Measurements from ENCODE around the gene MAJIN. TPM values are rescaled to one million over a fixed set of nuclear protein-coding genes. Genes with fewer than 3 reads are reported as not detected.

MAJIN gene
- total RNA-seq, 1 donor from 2014 or later = not detected

DNA sequence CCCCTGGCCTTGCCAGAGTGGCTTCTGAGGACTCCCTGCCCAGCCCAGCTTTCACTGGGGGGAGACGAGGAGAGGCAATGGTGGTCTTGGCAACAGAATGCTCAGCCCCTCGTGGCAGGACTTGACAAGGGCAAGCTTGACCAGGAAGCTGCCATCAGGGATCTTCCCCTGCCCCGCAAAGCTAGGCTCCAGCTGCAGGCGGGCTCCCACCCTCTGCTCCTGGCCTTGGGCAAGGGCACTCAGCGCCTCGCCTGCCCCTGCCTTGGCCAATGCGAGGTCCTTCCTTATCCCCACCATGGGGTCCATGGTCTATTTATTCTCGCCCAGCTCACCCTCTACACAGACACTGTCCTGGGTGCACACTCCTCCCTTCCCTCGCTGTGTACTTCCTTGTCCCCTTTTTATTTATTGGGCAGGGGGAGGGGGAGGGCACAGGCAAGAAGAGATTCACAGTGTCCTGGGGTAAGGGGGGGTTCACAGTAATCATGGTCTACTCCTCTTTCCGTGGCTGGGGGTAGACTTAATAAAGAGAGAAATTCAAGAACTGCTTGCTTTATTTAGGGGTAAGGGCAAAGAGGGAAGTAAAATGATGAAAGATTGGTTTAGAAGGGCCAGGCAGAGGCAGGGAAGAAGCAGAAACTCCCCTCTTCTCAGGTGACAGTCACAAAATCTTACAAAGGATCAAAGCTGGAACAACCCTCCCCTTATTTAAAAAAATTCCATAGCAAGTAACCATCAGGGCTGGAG is 37.8 kb downstream of the MAJIN start:
- peaks cover 50 to 53% (median 51%) of the 10 kb centered on the region in 3 donors for H3K36me3 ChIP-seq (ENCODE audit: control insufficient read depth in 3 of 3, insufficient read depth in 3 of 3, low read length in 3 of 3)
- no peak overlapping the region for H3K27ac ChIP-seq (ENCODE audit: low read depth, low read length)
- no peak overlapping the region for H3K9ac ChIP-seq (ENCODE audit: low read depth in 1 of 3, low read length in 3 of 3)
- no peak overlapping the region for H3K4me3 ChIP-seq (ENCODE audit: low read length in 3 of 3)
- no peaks in the 10 kb centered on the region for H3K4me1 ChIP-seq (ENCODE audit: control insufficient read depth in 3 of 3, insufficient read depth in 3 of 3, low read length in 3 of 3)
- H3K9me3 ChIP-seq (ENCODE audit: control insufficient read depth in 3 of 3, low read length in 3 of 3) = no peaks in the 10 kb centered on the region
- H3K27me3 ChIP-seq (ENCODE audit: control insufficient read depth in 3 of 3, insufficient read depth in 3 of 3, low read length in 3 of 3) = no peaks in the 10 kb centered on the region

DNA sequence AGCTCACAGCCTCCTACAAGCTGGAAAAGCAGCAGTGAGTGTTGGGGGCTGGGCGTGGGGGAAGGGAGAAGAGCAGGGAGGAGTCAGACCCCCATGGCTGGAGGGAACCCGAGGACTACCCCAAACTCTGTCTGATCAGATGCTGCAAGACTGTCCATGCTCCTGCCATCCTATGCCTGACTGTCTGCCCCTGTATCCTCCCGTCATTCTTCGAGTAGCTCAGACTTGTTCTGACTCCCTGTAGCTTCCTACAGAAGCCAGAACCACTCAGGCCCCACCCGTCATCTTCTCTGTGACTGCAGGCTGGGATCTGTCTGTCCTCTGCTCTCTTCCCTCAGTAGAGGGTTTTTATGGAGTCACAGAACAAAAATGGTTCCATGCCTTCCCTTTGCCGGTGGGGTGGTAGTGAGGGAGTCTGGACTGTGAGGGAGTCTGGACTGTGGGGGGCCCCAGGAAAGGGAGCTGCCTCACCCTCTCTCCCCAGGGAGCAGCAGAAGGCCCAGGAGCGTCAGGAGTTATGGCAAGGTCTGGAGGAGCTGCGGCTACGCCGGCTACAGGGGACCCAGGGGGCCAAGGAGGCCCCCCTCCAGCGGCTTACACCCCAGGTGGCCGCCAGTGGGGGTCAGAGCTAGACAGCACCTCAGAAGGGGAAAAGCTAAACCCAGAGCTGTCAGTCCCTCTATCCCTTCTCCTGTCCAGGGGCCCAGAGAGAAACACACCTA is 38.5 kb downstream of the MAJIN start:
- H3K9ac ChIP-seq (ENCODE audit: low read depth in 1 of 3, low read length in 3 of 3) = no peak overlapping the region
- peaks cover 51 to 56% (median 53%) of the 10 kb centered on the region in 3 donors for H3K36me3 ChIP-seq (ENCODE audit: control insufficient read depth in 3 of 3, insufficient read depth in 3 of 3, low read length in 3 of 3)
- H3K27ac ChIP-seq (ENCODE audit: low read depth, low read length) = no peak overlapping the region
- H3K4me3 ChIP-seq (ENCODE audit: low read length in 3 of 3) = no peak overlapping the region
- H3K9me3 ChIP-seq (ENCODE audit: control insufficient read depth in 3 of 3, low read length in 3 of 3) = no peaks in the 10 kb centered on the region
- H3K27me3 ChIP-seq (ENCODE audit: control insufficient read depth in 3 of 3, insufficient read depth in 3 of 3, low read length in 3 of 3) = no peaks in the 10 kb centered on the region
- no peaks in the 10 kb centered on the region for H3K4me1 ChIP-seq (ENCODE audit: control insufficient read depth in 3 of 3, insufficient read depth in 3 of 3, low read length in 3 of 3)

- H3K4me1 ChIP-seq (ENCODE audit: control insufficient read depth in 3 of 3, insufficient read depth in 3 of 3, low read length in 3 of 3) = no peaks in the 10 kb centered on the region
- peaks cover 59 to 63% (median 61%) of the 10 kb centered on the region in 3 donors for H3K36me3 ChIP-seq (ENCODE audit: control insufficient read depth in 3 of 3, insufficient read depth in 3 of 3, low read length in 3 of 3)
Observed at GRCh38 chr11:64932324-64932723, 39.6 kb downstream of the MAJIN start.

GRCh38 chr11:64931290-64931689 is 40.6 kb downstream of the MAJIN start:
- Histone ChIP-seq H3K27ac (ENCODE audit: low read depth, low read length) (no peak overlapping the region), H3K4me1 (ENCODE audit: control insufficient read depth in 3 of 3, insufficient read depth in 3 of 3, low read length in 3 of 3) (peaks cover 0 to 2% (median 1%) of the 10 kb centered on the region in 3 donors), H3K9me3 (ENCODE audit: control insufficient read depth in 3 of 3, low read length in 3 of 3) (no peaks in the 10 kb centered on the region), H3K27me3 (ENCODE audit: control insufficient read depth in 3 of 3, insufficient read depth in 3 of 3, low read length in 3 of 3) (no peaks in the 10 kb centered on the region), H3K36me3 (ENCODE audit: control insufficient read depth in 3 of 3, insufficient read depth in 3 of 3, low read length in 3 of 3) (peaks cover 66 to 68% (median 67%) of the 10 kb centered on the region in 3 donors), H3K9ac (ENCODE audit: low read depth in 1 of 3, low read length in 3 of 3) (no peak overlapping the region), H3K4me3 (ENCODE audit: low read length in 3 of 3) (no peak overlapping the region)

More at GRCh38 chr11:64932324-64932723, 39.6 kb downstream of the MAJIN start:
- Histone ChIP-seq H3K4me3 (ENCODE audit: low read length in 3 of 3) (no peak overlapping the region), H3K27ac (ENCODE audit: low read depth, low read length) (no peak overlapping the region), H3K9me3 (ENCODE audit: control insufficient read depth in 3 of 3, low read length in 3 of 3) (no peaks in the 10 kb centered on the region), H3K9ac (ENCODE audit: low read depth in 1 of 3, low read length in 3 of 3) (no peak overlapping the region), H3K27me3 (ENCODE audit: control insufficient read depth in 3 of 3, insufficient read depth in 3 of 3, low read length in 3 of 3) (no peaks in the 10 kb centered on the region)

GRCh38 chr11:64930340-64930739 is 41.6 kb downstream of the MAJIN start:
- Histone ChIP-seq H3K36me3 (ENCODE audit: control insufficient read depth in 3 of 3, insufficient read depth in 3 of 3, low read length in 3 of 3) (peaks cover 65 to 69% (median 68%) of the 10 kb centered on the region in 3 donors), H3K9ac (ENCODE audit: low read depth in 1 of 3, low read length in 3 of 3) (no peak overlapping the region), H3K27ac (ENCODE audit: low read depth, low read length) (no peak overlapping the region), H3K4me1 (ENCODE audit: control insufficient read depth in 3 of 3, insufficient read depth in 3 of 3, low read length in 3 of 3) (peaks cover 8 to 10% (median 9%) of the 10 kb centered on the region in 3 donors), H3K4me3 (ENCODE audit: low read length in 3 of 3) (no peak overlapping the region), H3K9me3 (ENCODE audit: control insufficient read depth in 3 of 3, low read length in 3 of 3) (no peaks in the 10 kb centered on the region), H3K27me3 (ENCODE audit: control insufficient read depth in 3 of 3, insufficient read depth in 3 of 3, low read length in 3 of 3) (no peaks in the 10 kb centered on the region)

DNA sequence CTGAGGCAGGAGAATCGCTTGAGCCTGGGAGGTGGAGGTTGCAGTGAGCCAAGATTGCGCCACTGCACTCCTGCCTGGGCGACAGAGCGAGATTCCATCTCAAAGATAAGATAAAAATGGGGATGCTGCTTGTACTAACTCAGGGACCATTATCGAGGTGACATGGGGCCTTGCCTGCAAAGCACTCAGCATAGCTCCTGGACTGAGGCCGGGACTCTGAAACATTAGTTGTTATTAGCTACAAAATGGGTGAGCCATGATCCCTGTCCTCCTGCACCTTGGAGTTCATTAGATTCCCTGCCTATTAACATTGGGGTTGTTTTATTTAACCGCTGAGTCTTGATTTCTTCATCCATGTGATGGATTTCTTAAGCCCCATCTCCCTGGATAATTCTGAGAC is 42.3 kb downstream of the MAJIN start:
- H3K9me3 ChIP-seq (ENCODE audit: control insufficient read depth in 3 of 3, low read length in 3 of 3) = no peaks in the 10 kb centered on the region
- H3K4me1 ChIP-seq (ENCODE audit: control insufficient read depth in 3 of 3, insufficient read depth in 3 of 3, low read length in 3 of 3) = peaks cover 12 to 15% (median 13%) of the 10 kb centered on the region in 3 donors
- H3K9ac ChIP-seq (ENCODE audit: low read depth in 1 of 3, low read length in 3 of 3) = no peak overlapping the region
- H3K36me3 ChIP-seq (ENCODE audit: control insufficient read depth in 3 of 3, insufficient read depth in 3 of 3, low read length in 3 of 3) = peaks cover 61 to 69% (median 68%) of the 10 kb centered on the region in 3 donors
- no peak overlapping the region for H3K4me3 ChIP-seq (ENCODE audit: low read length in 3 of 3)
- H3K27ac ChIP-seq (ENCODE audit: low read depth, low read length) = no peak overlapping the region
- no peaks in the 10 kb centered on the region for H3K27me3 ChIP-seq (ENCODE audit: control insufficient read depth in 3 of 3, insufficient read depth in 3 of 3, low read length in 3 of 3)

GRCh38 chr11:64928957-64929356 is 43.0 kb downstream of the MAJIN start:
- H3K9me3 ChIP-seq (ENCODE audit: control insufficient read depth in 3 of 3, low read length in 3 of 3) = no peaks in the 10 kb centered on the region
- no peak overlapping the region for H3K9ac ChIP-seq (ENCODE audit: low read depth in 1 of 3, low read length in 3 of 3)
- peaks cover 13 to 15% (median 15%) of the 10 kb centered on the region in 3 donors for H3K4me1 ChIP-seq (ENCODE audit: control insufficient read depth in 3 of 3, insufficient read depth in 3 of 3, low read length in 3 of 3)
- no peak overlapping the region for H3K27ac ChIP-seq (ENCODE audit: low read depth, low read length)
- H3K36me3 ChIP-seq (ENCODE audit: control insufficient read depth in 3 of 3, insufficient read depth in 3 of 3, low read length in 3 of 3) = peaks cover 58 to 65% (median 64%) of the 10 kb centered on the region in 3 donors
- H3K4me3 ChIP-seq (ENCODE audit: low read length in 3 of 3) = no peak overlapping the region
- H3K27me3 ChIP-seq (ENCODE audit: control insufficient read depth in 3 of 3, insufficient read depth in 3 of 3, low read length in 3 of 3) = no peaks in the 10 kb centered on the region

- Histone ChIP-seq H3K9me3 (ENCODE audit: control insufficient read depth in 3 of 3, low read length in 3 of 3) (no peaks in the 10 kb centered on the region), H3K4me3 (ENCODE audit: low read length in 3 of 3) (no peak overlapping the region), H3K9ac (ENCODE audit: low read depth in 1 of 3, low read length in 3 of 3) (no peak overlapping the region), H3K36me3 (ENCODE audit: control insufficient read depth in 3 of 3, insufficient read depth in 3 of 3, low read length in 3 of 3) (peaks cover 36 to 44% (median 41%) of the 10 kb centered on the region in 3 donors), H3K4me1 (ENCODE audit: control insufficient read depth in 3 of 3, insufficient read depth in 3 of 3, low read length in 3 of 3) (peaks cover 23 to 27% (median 25%) of the 10 kb centered on the region in 3 donors), H3K27ac (ENCODE audit: low read depth, low read length) (no peak overlapping the region), H3K27me3 (ENCODE audit: control insufficient read depth in 3 of 3, insufficient read depth in 3 of 3, low read length in 3 of 3) (no peaks in the 10 kb centered on the region)
Observed at GRCh38 chr11:64926689-64927088, 45.2 kb downstream of the MAJIN start.

- Histone ChIP-seq H3K9ac (ENCODE audit: low read depth in 1 of 3, low read length in 3 of 3) (peak overlapping the region; percentile 91 to 99 (median 92)), H3K4me1 (ENCODE audit: control insufficient read depth in 3 of 3, insufficient read depth in 3 of 3, low read length in 3 of 3) (peaks cover 23 to 27% (median 25%) of the 10 kb centered on the region in 3 donors), H3K27me3 (ENCODE audit: control insufficient read depth in 3 of 3, insufficient read depth in 3 of 3, low read length in 3 of 3) (no peaks in the 10 kb centered on the region), H3K4me3 (ENCODE audit: low read length in 3 of 3) (peak overlapping the region; percentile 85 to 98 (median 88)), H3K9me3 (ENCODE audit: control insufficient read depth in 3 of 3, low read length in 3 of 3) (no peaks in the 10 kb centered on the region), H3K36me3 (ENCODE audit: control insufficient read depth in 3 of 3, insufficient read depth in 3 of 3, low read length in 3 of 3) (peaks cover 27 to 34% (median 32%) of the 10 kb centered on the region in 3 donors), H3K27ac (ENCODE audit: low read depth, low read length) (no peak overlapping the region)
Observed at GRCh38 chr11:64925536-64926436, 46.1 kb downstream of the MAJIN start.
